Activated CD4-positive, CD25-positive, alpha-beta regulatory T cell treated with anti-CD3 and anti-CD28 coated beads, Interleukin-2, amount 50 U/mL, for 16 hours (primary cell): ENCODE measurements around the gene REPS2.

Experiments used
- DNase-seq: peaks from one replicate; pipeline ENCODE4 v3.0.0-alpha.2; 2020; ENCODE audit warnings: low read depth, low spot score

Gene REPS2

GRCh38 chrX:17081968-17082367 is 135.5 kb downstream of the REPS2 start:
- DNase-seq: no peak

DNA sequence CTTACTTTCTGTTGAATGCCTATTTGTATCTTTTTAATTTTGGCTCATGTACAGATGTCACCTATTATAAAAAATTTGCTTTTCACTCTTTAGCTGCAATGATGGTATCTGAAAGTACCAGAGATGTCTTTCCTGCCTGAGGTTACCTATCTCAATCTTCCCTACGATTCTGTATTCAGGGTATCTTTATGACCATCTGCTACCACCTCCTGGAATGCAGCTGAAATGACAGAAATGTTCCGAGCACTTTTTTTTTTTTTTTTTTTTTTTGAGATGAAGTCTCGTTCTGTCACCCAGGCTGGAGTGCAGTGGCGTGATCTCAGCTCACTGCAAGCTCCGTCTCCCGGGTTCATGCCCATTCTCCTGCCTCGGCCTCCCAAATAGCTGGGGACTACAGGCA is 136.4 kb downstream of the REPS2 start:
- no peak for DNase-seq

- DNase-seq: no peak
These were observed 139.9 kb downstream of the REPS2 start for GRCh38 chrX:17086317-17086716.

GRCh38 chrX:17095161-17095560 is 148.7 kb downstream of the REPS2 start:
- no peak for DNase-seq

- DNase-seq: no peak
These were observed 152.2 kb downstream of the REPS2 start for GRCh38 chrX:17098516-17099247.

- DNase-seq: no peak
These were observed 158.0 kb downstream of the REPS2 start for GRCh38 chrX:17104433-17104832.

DNA sequence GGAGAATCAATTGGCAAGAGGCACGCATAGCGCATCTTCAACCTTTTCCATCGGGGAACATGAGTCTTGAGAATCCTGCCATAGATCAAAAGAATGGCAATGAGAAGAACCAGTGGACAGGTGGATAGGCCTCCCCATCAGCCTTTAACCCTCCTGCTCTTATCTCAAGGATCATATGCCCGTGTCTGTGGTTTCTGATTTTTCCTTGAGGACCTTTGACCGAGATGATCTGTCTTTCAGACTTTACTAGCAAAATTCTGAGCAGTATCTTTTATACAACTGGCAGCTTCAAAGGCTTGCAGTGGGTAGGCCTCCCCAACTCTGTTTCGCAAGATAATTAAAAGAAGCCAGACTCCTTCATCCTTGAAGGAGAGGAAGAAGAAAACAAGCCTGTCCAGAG is 174.4 kb downstream of the REPS2 start:
- DNase-seq: no peak

GRCh38 chrX:17154001-17154400 is 207.5 kb downstream of the REPS2 start:
- no peak for DNase-seq

- no peak for DNase-seq
These were observed 214.5 kb downstream of the REPS2 start for GRCh38 chrX:17160975-17161374.

GRCh38 chrX:17161991-17162390 is 215.5 kb downstream of the REPS2 start:
- DNase-seq: no peak

DNA sequence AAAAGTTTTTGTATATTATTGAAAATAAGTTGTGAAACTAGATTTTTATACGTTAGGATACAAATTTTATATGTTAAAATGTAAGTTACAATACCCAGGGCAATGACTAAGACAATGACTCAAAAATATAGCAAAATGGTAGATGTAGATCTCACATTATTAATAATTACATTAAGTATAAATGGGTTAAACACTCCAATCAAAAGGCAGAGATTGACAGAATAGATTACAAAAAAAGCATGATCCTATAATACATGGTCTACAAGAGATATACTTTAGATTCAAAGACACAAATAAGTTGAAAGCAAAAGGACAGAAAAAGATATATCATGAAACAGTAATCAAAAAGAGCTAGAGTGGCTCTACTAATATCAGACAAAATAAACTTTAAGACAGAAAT is 217.6 kb downstream of the REPS2 start:
- DNase-seq: no peak

- no peak for DNase-seq
These were observed 218.5 kb downstream of the REPS2 start for GRCh38 chrX:17164941-17165340.

- DNase-seq: no peak
These were observed 221.5 kb downstream of the REPS2 start for GRCh38 chrX:17167915-17168314.

DNA sequence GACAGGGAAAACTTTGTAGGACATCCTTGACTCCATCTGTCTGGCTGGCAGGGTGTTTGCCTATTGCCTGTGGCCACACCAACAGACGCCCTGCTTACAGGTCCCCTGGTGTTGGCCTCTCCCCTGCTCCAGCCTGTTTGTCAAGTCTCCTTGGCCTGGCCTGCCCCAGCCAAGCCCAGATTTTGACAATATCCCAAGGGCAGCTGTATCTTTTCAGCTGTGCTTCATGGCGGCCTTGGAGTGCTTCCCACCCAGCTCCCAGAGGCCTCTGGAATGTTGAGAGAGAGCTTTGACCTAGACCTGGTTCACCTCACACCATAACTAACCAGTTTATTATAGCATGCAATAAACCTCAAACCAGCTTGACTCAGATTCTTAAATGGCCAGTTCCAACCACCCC is 224.5 kb downstream of the REPS2 start:
- no peak for DNase-seq

DNA sequence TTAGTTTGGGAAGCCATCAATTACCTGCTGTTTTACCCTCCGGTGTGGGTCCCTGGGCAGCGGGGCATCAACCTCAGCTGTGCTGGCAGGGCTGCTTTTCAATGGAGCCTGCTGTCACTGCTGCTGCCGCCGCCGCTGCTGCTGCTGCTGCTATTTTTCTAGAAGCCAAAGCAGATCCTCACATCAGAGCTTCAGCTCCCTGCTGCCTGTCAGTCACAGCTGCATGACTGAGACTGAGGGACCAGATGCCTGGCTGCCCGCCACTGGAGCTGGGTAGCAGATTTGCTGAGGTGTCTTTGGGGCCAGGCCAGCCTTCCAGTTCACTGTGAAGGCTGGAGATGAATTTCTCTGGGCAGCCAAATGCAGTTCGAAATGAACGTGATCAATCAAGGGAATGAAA is 228.2 kb downstream of the REPS2 start:
- DNase-seq: no peak

- DNase-seq: no peak
These were observed 235.9 kb downstream of the REPS2 start for GRCh38 chrX:17182317-17182716.

DNA sequence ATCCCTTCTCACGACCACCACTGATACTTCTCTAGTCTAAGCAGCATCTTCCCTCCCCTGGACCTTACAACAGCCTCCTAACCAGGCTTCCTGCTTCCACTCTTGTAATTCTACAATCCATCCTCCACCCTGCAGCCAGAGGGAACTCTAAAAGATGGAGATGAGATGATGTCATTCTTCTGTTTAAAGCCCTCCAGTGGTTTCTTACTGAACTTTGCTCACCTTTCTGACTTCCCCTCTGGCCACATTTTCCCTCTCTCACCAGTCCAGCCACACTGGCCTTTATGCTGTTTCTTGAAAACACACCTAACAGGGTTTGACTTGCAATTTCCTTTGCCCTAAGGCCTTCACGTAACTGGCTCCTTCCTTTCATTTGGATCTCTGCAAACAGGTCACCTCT is 237.1 kb downstream of the REPS2 start:
- no peak for DNase-seq

GRCh38 chrX:17185431-17185830 is 239.0 kb downstream of the REPS2 start:
- DNase-seq: no peak

- DNase-seq: no peak
These were observed 240.8 kb downstream of the REPS2 start for GRCh38 chrX:17187136-17187756.

DNA sequence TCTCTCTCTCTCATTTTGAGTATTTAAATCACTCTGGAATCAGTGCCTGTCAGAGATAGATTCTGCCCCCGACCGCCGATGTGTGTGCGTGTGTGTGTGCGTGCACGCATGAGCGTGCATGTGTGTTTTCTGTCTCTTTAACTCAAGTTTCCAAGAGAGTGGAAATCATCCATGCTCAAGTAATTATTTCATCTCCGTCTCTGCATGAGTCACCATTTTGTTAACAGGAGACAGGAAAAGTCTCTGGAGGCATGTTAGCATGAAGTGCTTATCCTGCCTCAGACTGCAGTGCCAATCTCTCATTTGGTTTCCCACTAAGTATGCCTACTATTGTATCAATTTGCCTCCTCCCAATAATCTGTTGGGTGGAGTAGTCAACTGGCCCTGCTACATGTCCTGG is 245.6 kb downstream of the REPS2 start:
- no peak for DNase-seq
